GM23338 (cell line): ENCODE results near the gene GDF7. TPM values are rescaled to one million over a fixed set of nuclear protein-coding genes. Genes with fewer than 3 reads are reported as not detected.

ENCODE experiments used
- ATAC-seq: fragments of 200-7000 bp; cut with Tn5 transposase; 3 replicates; pipeline ENCODE4 v1.9.1; 2020
- DNase-seq: peaks from one replicate; pipeline ENCODE4 v3.0.0-alpha.2; 2015; ENCODE audit warnings: low spot score
- H2AFZ ChIP-seq: fragments of 200-600 bp; sonication (generic); 2 replicates; pipeline ENCODE4 v1.8.0; 2016; ENCODE audit warnings: antibody characterized with exemption, mild to moderate bottlenecking, moderate library complexity
- H3F3A ChIP-seq: fragments of 200-600 bp; sonication (generic); replicated peaks from 2 replicates; pipeline ENCODE4 v1.8.0; 2017; ENCODE audit warnings: antibody characterized with exemption, mixed run types, low read depth
- H3K27ac ChIP-seq: fragments of 200-600 bp; sonication (generic); 2 replicates; pipeline ENCODE4 v1.6.1; 2016; ENCODE audit warnings: low read depth
- H3K27me3 ChIP-seq: fragments of 200-600 bp; sonication (generic); 2 replicates; pipeline ENCODE4 v1.8.0; 2016; ENCODE audit warnings: mild to moderate bottlenecking, mixed run types, moderate library complexity; ENCODE audit not compliant: insufficient read depth
- H3K36me3 ChIP-seq: fragments of 200-600 bp; sonication (generic); 2 replicates; pipeline ENCODE4 v1.8.0; 2016; ENCODE audit warnings: mild to moderate bottlenecking; ENCODE audit not compliant: insufficient read depth
- H3K4me1 ChIP-seq: fragments of 200-600 bp; sonication (generic); 2 replicates; pipeline ENCODE4 v1.8.0; 2016; ENCODE audit warnings: mild to moderate bottlenecking, moderate library complexity; ENCODE audit not compliant: insufficient read depth
- H3K4me2 ChIP-seq: fragments of 200-600 bp; sonication (generic); 2 replicates; pipeline ENCODE4 v1.7.1; 2017; ENCODE audit warnings: mixed run types
- H3K4me3 ChIP-seq: fragments of 200-600 bp; sonication (generic); 2 replicates; pipeline ENCODE4 v1.6.1; 2016; ENCODE audit warnings: mixed run types
- H3K79me2 ChIP-seq: fragments of 200-600 bp; sonication (generic); replicated peaks from 2 replicates; pipeline ENCODE4 v1.8.0; 2017; ENCODE audit warnings: mild to moderate bottlenecking; ENCODE audit not compliant: insufficient read depth
- H3K9me2 ChIP-seq: fragments of 200-600 bp; sonication (generic); 2 replicates; pipeline ENCODE4 v1.8.0; 2017; ENCODE audit not compliant: insufficient read depth
- H4K20me1 ChIP-seq: fragments of 200-600 bp; sonication (generic); replicated peaks from 2 replicates; pipeline ENCODE4 v1.8.0; 2017; ENCODE audit warnings: mild to moderate bottlenecking; ENCODE audit not compliant: insufficient read depth
- H3K27ac Mint-ChIP-seq: 2 replicates; pipeline ENCODE4 v1.8.0; 2020; ENCODE audit warnings: inconsistent platforms, mild to moderate bottlenecking, moderate library complexity, mixed read lengths
- H3K27me3 Mint-ChIP-seq: 3 replicates; pipeline ENCODE4 v1.8.0; 2022; ENCODE audit warnings: low read depth, mild to moderate bottlenecking, moderate library complexity, mixed read lengths, inconsistent platforms; ENCODE audit not compliant: insufficient read depth, poor library complexity
- H3K36me3 Mint-ChIP-seq: 3 replicates; pipeline ENCODE4 v1.8.0; 2021; ENCODE audit warnings: low read depth, mild to moderate bottlenecking, inconsistent platforms, moderate library complexity, mixed read lengths
- H3K4me1 Mint-ChIP-seq: 3 replicates; pipeline ENCODE4 v1.8.0; 2020; ENCODE audit warnings: mild to moderate bottlenecking, inconsistent platforms, mixed read lengths
- H3K4me3 Mint-ChIP-seq: 3 replicates; pipeline ENCODE4 v1.8.0; 2021; ENCODE audit warnings: moderate library complexity, mild to moderate bottlenecking, inconsistent platforms, mixed read lengths
- H3K9me3 Mint-ChIP-seq: 3 replicates; pipeline ENCODE4 v1.8.0; 2020; ENCODE audit warnings: moderate library complexity, mild to moderate bottlenecking, inconsistent platforms, mixed read lengths
- CREB1 ChIP-seq: fragments of 250-450 bp; sonication (Bioruptor Pico); IDR thresholded peaks from 2 replicates; pipeline ENCODE4 v1.5.0; 2020; ENCODE audit warnings: low read depth, mild to moderate bottlenecking, moderate library complexity
- CTCF ChIP-seq, 2 experiments: fragments of 200-600 bp in 1 of 2; sonication (generic) in 1 of 2; conservative IDR thresholded peaks; 2 replicates each; pipeline versions ENCODE4 v1.5.1 to v1.6.1; 2016 to 2017; ENCODE audit warnings: antibody characterized with exemption in 2 of 2, low read depth in 2 of 2, mild to moderate bottlenecking in 2 of 2, moderate library complexity in 1 of 2
- ETS1 ChIP-seq: IDR thresholded peaks from 2 replicates; pipeline ENCODE4 v1.6.1; 2016; ENCODE audit warnings: antibody characterized with exemption
- EZH2 ChIP-seq: fragments of 200-600 bp; sonication (generic); IDR thresholded peaks from one replicate; pipeline ENCODE4 v1.8.0; 2017; ENCODE audit warnings: antibody characterized with exemption, mild to moderate bottlenecking, low read depth; ENCODE audit not compliant: unreplicated experiment
- EZH2phosphoT487 ChIP-seq: fragments of 200-600 bp; sonication (generic); IDR thresholded peaks from one replicate; pipeline ENCODE4 v1.8.1; 2018; ENCODE audit warnings: antibody characterized with exemption; ENCODE audit not compliant: unreplicated experiment
- JUNB ChIP-seq: IDR thresholded peaks from one replicate; pipeline ENCODE4 v1.6.1; 2016; ENCODE audit warnings: antibody characterized with exemption; ENCODE audit not compliant: unreplicated experiment
- POLR2AphosphoS5 ChIP-seq: IDR thresholded peaks from 2 replicates; pipeline ENCODE4 v1.6.1; 2016; ENCODE audit warnings: antibody characterized with exemption, low read depth
- REST ChIP-seq: IDR thresholded peaks from one replicate; pipeline ENCODE4 v1.6.1; 2018; ENCODE audit warnings: antibody characterized with exemption; ENCODE audit not compliant: unreplicated experiment
- ZNF114 ChIP-seq: fragments of 250-450 bp; sonication (Bioruptor Pico); IDR thresholded peaks from 2 replicates; pipeline ENCODE4 v1.5.0; 2020; ENCODE audit warnings: mild to moderate bottlenecking, moderate library complexity
- ZNF331 ChIP-seq: fragments of 250-450 bp; sonication (Bioruptor Pico); IDR thresholded peaks from 2 replicates; pipeline ENCODE4 v1.5.0; 2020; ENCODE audit warnings: low read depth, mild to moderate bottlenecking, moderate library complexity
- ZNF462 ChIP-seq: fragments of 250-450 bp; sonication (Bioruptor Pico); IDR thresholded peaks from 2 replicates; pipeline ENCODE4 v1.5.0; 2020; ENCODE audit warnings: mild to moderate bottlenecking, moderate library complexity
- polyA plus RNA-seq: library from polyadenylated mRNA; unstranded; fragments of >200 nt; fragmentation: Nextera tagmentation; extraction: Ambion mirVana; gene quantifications from 2 replicates; pipeline ENCODE4 v1.2.1, GENCODE V29; 2016
- total RNA-seq: library from RNA; depleted of rRNA; stranded (reverse); fragments of >200 nt; shearing (Covaris generic); gene quantifications from 2 replicates; pipeline ENCODE4 v1.2.3, GENCODE V29; 2014

Gene GDF7
- total and polyA plus RNA-seq, 2 experiments from 2014 or later, result 0.19 to 0.52 TPM

- no peak for TF ChIP-seq ETS1
Measured at GRCh38 chr2:20722592-20723240, 55.8 kb downstream of the GDF7 start (continued).

GRCh38 chr2:20723543-20723942 is 56.6 kb downstream of the GDF7 start:
- H4K20me1 ChIP-seq, result no peaks in the 10 kb centered on the region
- no peak overlapping the region for H3K4me2 ChIP-seq
- no peaks in the 10 kb centered on the region; the same call in 2 of the 3 replicates for H3K4me1 Mint-ChIP-seq
- no peak overlapping the region for H3K27ac ChIP-seq
- H3K4me3 ChIP-seq, result no peak overlapping the region
- H2AFZ ChIP-seq, result no peak overlapping the region
- no peaks in the 10 kb centered on the region for H3K36me3 Mint-ChIP-seq
- H3K9me2 ChIP-seq, result no peaks in the 10 kb centered on the region
- H3K4me3 Mint-ChIP-seq, result no peak overlapping the region
- no peaks in the 10 kb centered on the region for H3K9me3 Mint-ChIP-seq
- no peak for DNase-seq
- H3K27ac Mint-ChIP-seq, result no peak overlapping the region
- H3K27me3 ChIP-seq, result no peaks in the 10 kb centered on the region
- H3K4me1 ChIP-seq, result no peaks in the 10 kb centered on the region
- no peaks in the 10 kb centered on the region for H3K27me3 Mint-ChIP-seq
- H3K36me3 ChIP-seq, result no peaks in the 10 kb centered on the region
- H3F3A ChIP-seq, result no peaks in the 10 kb centered on the region
- no peak for ATAC-seq
- peaks cover 6% of the 10 kb centered on the region; the same call in 1 of the 2 replicates for H3K79me2 ChIP-seq
- no peak for TF ChIP-seq POLR2AphosphoS5
- TF ChIP-seq ZNF331 (CRISPR knock-in tag), result no peak
- no peak for TF ChIP-seq CREB1
- no peak for TF ChIP-seq ZNF462
- no peak for TF ChIP-seq EZH2
- no peak for TF ChIP-seq ZNF114 (CRISPR knock-in tag)
- TF ChIP-seq ETS1, result no peak
- no peak for TF ChIP-seq EZH2phosphoT487
- no peak for TF ChIP-seq CTCF (conservative IDR thresholded peaks at IDR 0.05; ENCODE audit: low read depth in 2 of 2)
- TF ChIP-seq REST, result no peak
- no peak for TF ChIP-seq JUNB
